ENCODE measurements around the gene VWC2L.

GRCh38 chr2:214545898-214546542 is 135.2 kb downstream of the VWC2L start:
- TF ChIP-seq CTCF (IDR thresholded peaks at IDR 0.05; ENCODE audit: low read depth, low read length, missing input control) (no peak), HNF4A (conservative IDR thresholded peaks at IDR 0.05) (no peak), TAF1 (conservative IDR thresholded peaks at IDR 0.05) (no peak), YY1 (IDR thresholded peaks at IDR 0.05) (no peak), ZBTB33 (IDR thresholded peaks at IDR 0.05) (no peak), REST (IDR thresholded peaks at IDR 0.05) (no peak), ATF3 (IDR thresholded peaks at IDR 0.05) (no peak)
